DLD1 (cell line): ENCODE data around the gene ITIH1.
"Not testable (repeated sequence)": the region's sequence is repeated elsewhere in the genome, so short reads cannot be mapped to it uniquely, and the experiment has no call there.

ENCODE experiments used
- in situ Hi-C: cut with HindIII; loops from 2 replicates; pipeline ENCODE4 v1.10.0; 2017; ENCODE audit warnings: low sequenced_read_pairs

ITIH1 gene, protein sequence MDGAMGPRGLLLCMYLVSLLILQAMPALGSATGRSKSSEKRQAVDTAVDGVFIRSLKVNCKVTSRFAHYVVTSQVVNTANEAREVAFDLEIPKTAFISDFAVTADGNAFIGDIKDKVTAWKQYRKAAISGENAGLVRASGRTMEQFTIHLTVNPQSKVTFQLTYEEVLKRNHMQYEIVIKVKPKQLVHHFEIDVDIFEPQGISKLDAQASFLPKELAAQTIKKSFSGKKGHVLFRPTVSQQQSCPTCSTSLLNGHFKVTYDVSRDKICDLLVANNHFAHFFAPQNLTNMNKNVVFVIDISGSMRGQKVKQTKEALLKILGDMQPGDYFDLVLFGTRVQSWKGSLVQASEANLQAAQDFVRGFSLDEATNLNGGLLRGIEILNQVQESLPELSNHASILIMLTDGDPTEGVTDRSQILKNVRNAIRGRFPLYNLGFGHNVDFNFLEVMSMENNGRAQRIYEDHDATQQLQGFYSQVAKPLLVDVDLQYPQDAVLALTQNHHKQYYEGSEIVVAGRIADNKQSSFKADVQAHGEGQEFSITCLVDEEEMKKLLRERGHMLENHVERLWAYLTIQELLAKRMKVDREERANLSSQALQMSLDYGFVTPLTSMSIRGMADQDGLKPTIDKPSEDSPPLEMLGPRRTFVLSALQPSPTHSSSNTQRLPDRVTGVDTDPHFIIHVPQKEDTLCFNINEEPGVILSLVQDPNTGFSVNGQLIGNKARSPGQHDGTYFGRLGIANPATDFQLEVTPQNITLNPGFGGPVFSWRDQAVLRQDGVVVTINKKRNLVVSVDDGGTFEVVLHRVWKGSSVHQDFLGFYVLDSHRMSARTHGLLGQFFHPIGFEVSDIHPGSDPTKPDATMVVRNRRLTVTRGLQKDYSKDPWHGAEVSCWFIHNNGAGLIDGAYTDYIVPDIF

GRCh38 chr3:52777127-52777958, at the start of gene ITIH1:
ITIH1 (plus strand) TSS chr3:52777599; CDS start chr3:52777616, 17 bp downstream.
- in situ Hi-C loops = no loop called here

- in situ Hi-C loops = not testable (repeated sequence)
Observed at GRCh38 chr3:52728753-52729152, 48.6 kb upstream of the ITIH1 start.

DNA sequence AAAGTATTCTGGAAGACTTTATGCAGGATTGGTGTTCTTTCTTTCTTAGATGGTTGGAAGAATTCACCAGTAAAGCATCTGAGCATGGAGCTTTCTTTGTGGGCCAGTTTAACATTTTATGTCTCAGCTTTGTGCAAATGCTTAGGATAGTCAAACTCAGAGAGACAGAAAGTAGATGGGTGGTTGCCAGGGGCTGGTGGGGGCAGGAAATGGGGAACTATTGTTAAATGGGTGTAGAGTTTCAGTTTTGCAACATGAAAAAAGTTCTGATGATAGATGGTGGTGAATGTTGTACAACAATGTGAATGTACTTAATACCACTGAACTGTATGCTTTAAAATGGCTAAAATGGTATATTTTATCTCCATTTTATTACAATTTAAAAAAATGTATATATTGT, 46.7 kb upstream of the ITIH1 start:
- in situ Hi-C loops = no loop called here

- in situ Hi-C loops = no loop called here
Observed at GRCh38 chr3:52731590-52731989, 45.8 kb upstream of the ITIH1 start.

DNA sequence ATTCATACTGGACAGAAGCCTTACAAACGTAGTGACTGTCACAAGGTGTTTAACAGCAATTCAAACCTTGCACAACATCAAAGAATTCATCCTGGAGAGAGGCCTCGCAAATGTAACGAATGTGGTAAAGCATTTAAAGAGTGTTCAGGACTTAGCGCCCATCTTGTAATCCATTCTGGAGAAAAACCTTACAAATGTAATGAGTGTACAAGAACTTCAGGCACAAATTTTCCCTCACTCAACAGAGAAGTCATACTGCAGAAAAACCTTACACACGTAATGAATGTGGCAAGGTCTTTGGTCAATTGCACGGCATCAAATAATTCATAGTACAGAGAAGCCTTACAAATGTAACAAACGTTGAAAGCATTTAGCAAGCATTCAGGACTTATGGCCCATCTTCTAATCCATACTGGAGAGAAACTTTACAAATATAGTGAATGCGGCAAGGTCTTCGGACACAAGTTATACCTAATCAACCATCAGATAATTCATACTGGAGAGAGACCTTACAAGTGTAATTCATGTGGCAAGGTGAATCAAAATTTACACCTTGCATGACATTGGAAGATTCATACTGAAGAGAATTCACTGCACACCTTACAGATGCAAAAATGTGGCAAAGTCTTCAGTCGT, 44.0 kb upstream of the ITIH1 start:
- in situ Hi-C loops = no loop called here

DNA sequence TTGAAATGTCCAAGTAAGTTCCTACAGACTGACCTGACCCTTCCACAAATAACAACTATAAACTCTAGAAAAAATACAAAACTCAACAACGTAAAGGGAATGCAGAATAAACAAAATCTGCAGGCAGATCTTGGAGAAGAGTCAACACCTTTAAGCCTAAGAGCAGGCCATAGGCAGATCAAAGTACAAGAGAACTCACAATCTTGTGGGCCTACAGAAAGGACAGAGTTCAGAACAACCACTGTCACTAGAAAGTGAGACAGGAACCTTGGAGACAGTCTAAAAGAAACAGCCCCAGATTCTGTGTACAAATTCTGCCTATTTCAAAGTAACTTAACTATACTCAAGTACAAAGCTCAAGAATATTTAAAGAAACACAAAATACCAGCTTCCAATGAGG, 37.7 kb upstream of the ITIH1 start:
- in situ Hi-C loops = no loop called here

DNA sequence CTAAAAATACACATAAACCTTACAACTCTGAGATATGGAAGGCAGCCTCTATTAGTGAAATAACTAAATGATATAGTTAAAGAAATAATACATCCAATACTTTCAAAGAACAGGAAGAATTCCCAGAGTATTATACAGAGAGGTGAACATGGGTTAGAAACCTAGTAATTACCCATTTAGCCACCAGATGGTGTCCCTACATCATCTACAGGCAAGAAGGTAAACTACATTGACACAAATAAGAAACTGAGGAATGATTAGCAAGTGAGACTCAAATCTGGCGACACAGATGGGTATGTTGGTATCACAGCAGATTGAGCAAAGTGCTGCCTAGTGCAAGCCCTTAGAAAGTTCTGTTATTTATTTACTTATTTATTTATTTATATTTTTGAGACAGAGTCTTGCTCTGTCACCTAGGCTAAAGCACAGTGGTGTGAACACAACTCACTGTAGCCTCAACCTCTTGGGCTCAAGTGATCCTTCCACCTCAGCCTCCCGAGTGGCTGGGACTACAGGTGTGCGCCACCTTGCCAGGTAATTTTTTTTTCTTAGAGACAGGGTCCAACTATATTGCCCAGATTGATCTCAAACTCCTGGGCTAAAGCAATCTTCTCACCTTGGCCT, 34.9 kb upstream of the ITIH1 start:
- in situ Hi-C loops = no loop called here

DNA sequence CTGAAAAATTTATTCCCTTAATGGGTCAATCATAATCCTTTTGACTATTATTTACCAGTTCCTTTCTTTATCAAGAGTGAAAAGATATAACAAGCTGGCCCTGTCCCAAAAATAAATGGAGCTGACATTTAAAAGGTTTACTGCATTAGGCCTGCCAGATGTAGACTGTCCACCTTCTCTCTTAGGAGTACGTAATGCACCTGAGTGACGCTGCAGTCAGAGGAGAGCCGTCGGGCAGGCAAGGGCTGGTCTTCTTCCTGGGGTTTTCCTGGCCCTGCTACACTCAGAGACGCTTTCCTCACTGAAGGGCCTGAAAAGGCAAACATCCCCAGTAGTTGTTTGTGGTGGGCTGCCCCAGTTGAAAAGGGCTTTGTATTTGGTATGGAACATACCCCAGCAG, 34.2 kb upstream of the ITIH1 start:
- in situ Hi-C loops = no loop called here

DNA sequence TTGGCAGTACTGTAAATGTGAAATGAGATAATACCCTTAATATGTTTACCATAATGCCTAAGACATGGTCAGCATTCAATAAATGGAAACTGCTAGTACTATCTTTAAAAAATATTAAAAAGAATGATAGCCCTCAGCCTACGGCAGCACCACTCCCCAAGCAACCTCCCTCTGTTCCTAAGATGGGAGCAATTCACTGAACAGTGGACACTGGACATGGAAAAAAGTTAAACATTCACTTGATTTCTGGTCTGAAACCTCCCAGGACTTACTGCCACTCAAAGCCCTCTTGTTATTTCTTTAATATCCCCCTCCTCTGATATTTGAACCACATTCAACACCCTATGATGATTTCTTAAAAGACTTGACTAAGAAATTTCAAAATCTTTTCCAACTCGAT, 33.7 kb upstream of the ITIH1 start:
- in situ Hi-C loops = no loop called here

DNA sequence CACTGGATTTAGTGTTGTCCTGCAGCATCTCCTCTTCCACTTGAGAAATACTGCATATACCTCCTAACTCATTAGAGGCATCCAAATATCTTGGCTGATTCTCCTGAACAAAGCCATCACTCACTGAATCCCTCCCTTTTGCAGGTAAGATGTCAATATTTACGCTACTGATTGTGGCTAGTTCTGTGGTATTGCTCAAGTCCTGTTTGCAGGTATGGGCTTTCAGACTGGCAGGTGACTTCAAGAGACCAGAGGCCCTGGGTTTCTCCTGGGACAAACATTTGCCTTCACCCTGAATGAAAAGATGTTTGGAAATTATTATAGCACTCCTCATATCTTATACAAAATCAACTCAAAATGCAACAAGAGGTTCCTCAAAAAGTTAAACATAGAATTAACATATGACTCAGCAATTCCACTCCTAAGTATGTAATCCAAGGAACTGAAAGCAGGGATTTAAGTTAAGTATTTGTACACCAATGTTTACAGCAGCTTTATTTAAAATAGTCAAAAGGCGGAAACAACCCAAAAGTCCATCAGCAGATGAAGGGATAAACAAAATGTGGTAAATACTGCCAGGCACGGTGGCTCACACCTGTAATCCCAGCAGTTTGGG, 25.2 kb upstream of the ITIH1 start:
- in situ Hi-C loops = no loop called here

GRCh38 chr3:52754373-52754772, 23.0 kb upstream of the ITIH1 start:
- in situ Hi-C loops = no loop called here

GRCh38 chr3:52756141-52756540, 21.3 kb upstream of the ITIH1 start:
- in situ Hi-C loops = no loop called here

DNA sequence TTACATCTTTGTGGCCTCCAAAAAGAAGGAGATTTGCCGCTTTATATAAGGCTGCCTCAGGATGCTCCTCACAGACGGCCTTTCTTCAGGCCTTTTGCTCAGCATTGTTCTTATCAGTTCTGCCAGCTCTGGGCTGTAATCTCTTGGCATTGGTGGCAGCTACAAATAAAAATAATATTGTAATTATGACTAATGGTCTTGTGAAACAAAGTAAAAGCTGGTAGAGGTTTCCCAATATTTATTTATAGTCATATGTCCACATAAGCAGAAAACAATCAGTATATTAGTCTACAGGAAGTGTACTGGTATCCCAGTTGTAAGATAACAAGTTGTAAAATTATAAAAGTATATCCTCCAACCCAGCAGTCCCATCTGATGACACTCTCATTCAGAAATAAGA, 13.9 kb upstream of the ITIH1 start:
- in situ Hi-C loops = no loop called here

GRCh38 chr3:52769786-52770455, 7.5 kb upstream of the ITIH1 start:
- in situ Hi-C loops = no loop called here

DNA sequence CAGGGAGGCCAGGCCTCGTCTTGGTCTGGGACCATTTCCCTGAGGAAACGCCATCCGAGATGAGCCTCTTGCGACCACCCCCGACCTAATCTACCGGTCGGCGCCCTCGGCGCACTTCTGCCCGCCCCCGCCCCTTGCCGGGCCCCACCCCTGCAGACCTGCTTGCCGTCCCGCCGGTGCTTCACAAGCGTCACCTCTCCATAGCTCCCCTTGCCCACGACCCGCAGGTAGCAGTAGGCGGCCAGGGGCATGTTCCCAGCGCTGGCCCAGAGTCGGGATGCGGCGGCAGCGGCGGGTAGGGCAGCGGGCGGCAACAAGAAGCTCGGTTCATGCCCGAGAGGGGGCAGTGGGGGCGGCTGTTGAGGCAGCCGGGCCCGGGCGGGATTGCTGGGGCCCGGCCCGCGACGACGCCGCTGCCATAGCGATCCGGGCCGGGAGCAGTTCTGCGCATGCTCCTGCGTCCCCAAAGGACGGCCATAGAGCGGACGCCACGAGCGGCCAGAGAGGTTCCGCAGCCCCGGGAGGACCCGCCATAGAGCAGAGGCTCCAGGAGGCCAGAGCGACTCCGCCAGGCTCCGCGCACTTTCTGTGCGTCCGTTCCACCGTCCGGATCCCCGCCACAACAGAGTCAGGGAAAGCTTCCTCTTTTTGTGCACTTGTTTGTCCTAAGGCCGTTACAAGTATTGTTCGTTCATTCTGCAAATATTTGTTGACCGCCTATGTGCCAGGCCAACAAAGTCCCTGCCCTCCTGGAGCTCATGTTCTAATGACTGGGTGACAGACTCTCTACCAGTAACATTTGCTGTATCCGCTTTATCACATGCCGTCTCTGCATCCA, 6.7 kb upstream of the ITIH1 start, which contains the start of gene NEK4:
TSS of gene NEK4 (minus strand) at position 445 of the 838 bp plus-strand sequence. CDS start at position 251, 194 bp downstream.
- in situ Hi-C loops = no loop called here

DNA sequence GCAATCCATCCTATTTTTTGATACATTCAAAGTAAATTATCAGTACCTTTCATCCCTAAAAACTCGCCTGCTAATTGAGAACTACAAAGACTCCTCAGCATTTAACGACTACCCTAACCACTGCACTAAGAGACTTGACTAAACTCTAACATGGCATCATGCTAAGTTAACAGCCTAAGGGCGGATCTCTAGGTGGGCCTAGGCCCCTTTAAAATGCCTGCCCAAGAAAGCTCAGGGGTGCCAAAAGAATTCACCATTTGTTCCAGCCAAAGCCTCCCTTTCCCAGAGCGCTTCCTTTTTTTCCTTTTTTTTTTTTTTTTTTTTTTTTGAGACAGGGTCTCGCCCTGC, 6.1 kb upstream of the ITIH1 start:
- in situ Hi-C loops = no loop called here

DNA sequence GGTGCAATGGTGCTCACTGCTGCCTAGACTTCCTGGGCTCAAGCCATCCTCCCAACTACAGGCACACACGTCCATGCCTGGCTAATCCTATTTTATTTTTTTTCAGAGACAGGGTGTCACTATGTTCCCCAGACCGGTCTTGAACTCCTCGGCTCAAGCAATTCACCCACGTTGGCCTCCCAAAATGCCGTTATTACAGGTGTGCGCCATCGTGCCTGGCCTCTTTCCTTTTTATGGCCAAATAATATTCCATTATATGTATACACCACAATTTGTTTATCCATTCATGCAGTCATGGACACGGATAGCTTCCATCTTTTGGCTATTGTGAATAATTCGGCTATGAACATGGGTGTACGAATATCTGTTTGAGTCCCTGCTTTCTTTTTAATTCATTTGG, 5.7 kb upstream of the ITIH1 start:
- in situ Hi-C loops = no loop called here

- in situ Hi-C loops = no loop called here
Observed at GRCh38 chr3:52773361-52774065, 3.9 kb upstream of the ITIH1 start.
